ENCODE data around the gene TMEM184A. TPM values are rescaled to one million over a fixed set of nuclear protein-coding genes. Genes with fewer than 3 reads are reported as not detected.

Gene TMEM184A
- total and polyA plus RNA-seq, 2 experiments from 2014 or later: 14.5 to 24.7 TPM

DNA sequence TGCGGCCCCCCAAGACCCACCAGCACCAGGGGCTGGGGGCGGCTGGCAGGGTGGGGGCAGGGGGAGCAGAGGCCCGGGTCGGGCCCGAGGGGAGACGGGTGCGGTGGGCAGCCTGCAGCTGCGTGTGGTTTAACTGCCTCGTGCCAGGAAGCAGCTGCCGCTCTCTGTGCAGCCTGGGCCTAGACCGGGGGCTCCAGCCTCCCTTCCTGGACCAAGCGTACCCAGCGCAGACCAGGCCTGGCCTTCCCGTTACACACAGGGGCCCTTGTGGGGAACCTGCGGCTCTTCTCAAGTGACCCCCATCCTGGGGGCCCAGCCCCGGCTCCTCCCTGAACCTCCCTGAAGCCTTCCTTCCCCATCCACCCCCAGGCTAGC, 45.2 kb downstream of the TMEM184A start:
- H3K9me3 ChIP-seq (ENCODE audit: low read depth): no peaks in the 10 kb centered on the region
- no peaks in the 10 kb centered on the region for H3K36me3 ChIP-seq (replicated peaks; ENCODE audit: insufficient read depth, low read depth)
- WGBS (ENCODE audit: low lambda C conversion rate, missing lambda C conversion rate): 71% methylated on average over 2 of the region's 16 CpGs

GRCh38 chr7:1509226-1509625, 46.8 kb downstream of the TMEM184A start:
- Histone ChIP-seq H4K20me1 (ENCODE audit: insufficient read depth, poor library complexity, severe bottlenecking) (no peaks in the 10 kb centered on the region), H3K36me3 (replicated peaks; ENCODE audit: insufficient read depth, low read depth) (no peaks in the 10 kb centered on the region), H3K9me3 (ENCODE audit: low read depth) (no peaks in the 10 kb centered on the region), H3K4me1 (ENCODE audit: insufficient read depth) (no peaks in the 10 kb centered on the region), H3K4me3 (no peak overlapping the region), H3K79me2 (no peaks in the 10 kb centered on the region), H3K27ac (no peak overlapping the region), H3K4me2 (no peak overlapping the region), H3K27me3 (no peaks in the 10 kb centered on the region), H3K9me2 (replicated peaks; ENCODE audit: insufficient read depth) (no peaks in the 10 kb centered on the region), H2AFZ (no peak overlapping the region)
- WGBS (ENCODE audit: low lambda C conversion rate, missing lambda C conversion rate): 95% methylated on average over 14 of the region's 14 CpGs
- no peak for DNase-seq (ENCODE audit: low spot score)
- TF ChIP-seq, protein P1, sequence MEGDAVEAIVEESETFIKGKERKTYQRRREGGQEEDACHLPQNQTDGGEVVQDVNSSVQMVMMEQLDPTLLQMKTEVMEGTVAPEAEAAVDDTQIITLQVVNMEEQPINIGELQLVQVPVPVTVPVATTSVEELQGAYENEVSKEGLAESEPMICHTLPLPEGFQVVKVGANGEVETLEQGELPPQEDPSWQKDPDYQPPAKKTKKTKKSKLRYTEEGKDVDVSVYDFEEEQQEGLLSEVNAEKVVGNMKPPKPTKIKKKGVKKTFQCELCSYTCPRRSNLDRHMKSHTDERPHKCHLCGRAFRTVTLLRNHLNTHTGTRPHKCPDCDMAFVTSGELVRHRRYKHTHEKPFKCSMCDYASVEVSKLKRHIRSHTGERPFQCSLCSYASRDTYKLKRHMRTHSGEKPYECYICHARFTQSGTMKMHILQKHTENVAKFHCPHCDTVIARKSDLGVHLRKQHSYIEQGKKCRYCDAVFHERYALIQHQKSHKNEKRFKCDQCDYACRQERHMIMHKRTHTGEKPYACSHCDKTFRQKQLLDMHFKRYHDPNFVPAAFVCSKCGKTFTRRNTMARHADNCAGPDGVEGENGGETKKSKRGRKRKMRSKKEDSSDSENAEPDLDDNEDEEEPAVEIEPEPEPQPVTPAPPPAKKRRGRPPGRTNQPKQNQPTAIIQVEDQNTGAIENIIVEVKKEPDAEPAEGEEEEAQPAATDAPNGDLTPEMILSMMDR (IDR thresholded peaks at IDR 0.05; ENCODE audit: poor library complexity): no peak
- TF ChIP-seq EZH2phosphoT487 (IDR thresholded peaks at IDR 0.05; ENCODE audit: low read depth, severe bottlenecking, unreplicated experiment): no peak
- TF ChIP-seq EZH2 (IDR thresholded peaks at IDR 0.05; ENCODE audit: borderline replicate concordance): no peak

More for the DNA sequence above, 45.2 kb downstream of the TMEM184A start:
- Histone ChIP-seq H3K79me2 (no peaks in the 10 kb centered on the region), H3K9me2 (replicated peaks; ENCODE audit: insufficient read depth) (no peaks in the 10 kb centered on the region), H3K27me3 (no peaks in the 10 kb centered on the region), H3K4me3 (no peak overlapping the region), H2AFZ (no peak overlapping the region), H3K27ac (no peak overlapping the region), H4K20me1 (ENCODE audit: insufficient read depth, poor library complexity, severe bottlenecking) (no peaks in the 10 kb centered on the region), H3K4me2 (no peak overlapping the region), H3K4me1 (ENCODE audit: insufficient read depth) (no peaks in the 10 kb centered on the region)
- no peak for DNase-seq (ENCODE audit: low spot score)
- no peak for TF ChIP-seq EZH2phosphoT487 (IDR thresholded peaks at IDR 0.05; ENCODE audit: low read depth, severe bottlenecking, unreplicated experiment)
- TF ChIP-seq, protein P1 (IDR thresholded peaks at IDR 0.05; ENCODE audit: poor library complexity): no peak
- TF ChIP-seq EZH2 (IDR thresholded peaks at IDR 0.05; ENCODE audit: borderline replicate concordance): no peak

- H3K9me2 ChIP-seq (replicated peaks; ENCODE audit: insufficient read depth): no peaks in the 10 kb centered on the region
- no peak overlapping the region for H2AFZ ChIP-seq
- WGBS (ENCODE audit: low lambda C conversion rate, missing lambda C conversion rate): 84% methylated on average over 10 of the region's 10 CpGs
- no peaks in the 10 kb centered on the region for H4K20me1 ChIP-seq (ENCODE audit: insufficient read depth, poor library complexity, severe bottlenecking)
- peaks cover 8% of the 10 kb centered on the region for H3K79me2 ChIP-seq
- no peak overlapping the region for H3K4me3 ChIP-seq
- H3K4me2 ChIP-seq: no peak overlapping the region
- no peak for DNase-seq (ENCODE audit: low spot score)
- no peak overlapping the region for H3K27ac ChIP-seq
- H3K36me3 ChIP-seq (replicated peaks; ENCODE audit: insufficient read depth, low read depth): no peaks in the 10 kb centered on the region
- H3K27me3 ChIP-seq: no peaks in the 10 kb centered on the region
- H3K4me1 ChIP-seq (ENCODE audit: insufficient read depth): no peaks in the 10 kb centered on the region
- no peaks in the 10 kb centered on the region for H3K9me3 ChIP-seq (ENCODE audit: low read depth)
- TF ChIP-seq, protein P1 (IDR thresholded peaks at IDR 0.05; ENCODE audit: poor library complexity): no peak
- TF ChIP-seq EZH2 (IDR thresholded peaks at IDR 0.05; ENCODE audit: borderline replicate concordance): no peak
- no peak for TF ChIP-seq EZH2phosphoT487 (IDR thresholded peaks at IDR 0.05; ENCODE audit: low read depth, severe bottlenecking, unreplicated experiment)
Measured at GRCh38 chr7:1508277-1508758, 47.7 kb downstream of the TMEM184A start.

All from hepatocyte (in vitro differentiated cells).